ENCODE measurements around the gene CAMK2D. TPM values are rescaled to one million over a fixed set of nuclear protein-coding genes. Genes with fewer than 3 reads are reported as not detected.
A peak's percentile ranks its signal among the peaks of the same experiment; 100 is the strongest.

CAMK2D gene
- total RNA-seq, 2 experiments from 2014 or later: 29.9 to 32.9 TPM

- Histone ChIP-seq H3K9me3 (ENCODE audit: control insufficient read depth in 1 of 2, insufficient read depth in 1 of 2, low read length in 2 of 2) (no peaks in the 10 kb centered on the region), H3K4me3 (ENCODE audit: low read length) (no peak overlapping the region), H3K27ac (ENCODE audit: low read depth in 1 of 2, low read length in 2 of 2) (no peak overlapping the region), H3K36me3 (ENCODE audit: insufficient read depth, low read length) (peaks cover 16% of the 10 kb centered on the region), H3K4me1 (ENCODE audit: insufficient read depth, low read length) (no peaks in the 10 kb centered on the region), H3K27me3 (ENCODE audit: control insufficient read depth in 1 of 2, insufficient read depth in 2 of 2, low read length in 2 of 2) (no peaks in the 10 kb centered on the region)
- Mint-ChIP-seq H3K27me3 (no peaks in the 10 kb centered on the region), H3K9me3 (no peaks in the 10 kb centered on the region), H3K4me3 (no peak overlapping the region), H3K4me1 (ENCODE audit: low read depth) (no peaks in the 10 kb centered on the region), H3K36me3 (ENCODE audit: low read depth) (peaks cover 45% of the 10 kb centered on the region), H3K27ac (no peak overlapping the region)
- ChIA-PET CTCF (no interaction called here), POLR2A (no interaction called here)
- ATAC-seq (ENCODE audit: poor library complexity) (no peak), DNase-seq (peak in 3 of 14 experiments; percentile 2 to 15 (median 5))
- intact Hi-C loops (cut with DNase I, micrococcal nuclease): no loop called here
- no peak for TF ChIP-seq CTCF (IDR thresholded peaks at IDR 0.05)
These were observed 293.1 kb downstream of the CAMK2D start for GRCh38 chr4:113468165-113469022.

DNA sequence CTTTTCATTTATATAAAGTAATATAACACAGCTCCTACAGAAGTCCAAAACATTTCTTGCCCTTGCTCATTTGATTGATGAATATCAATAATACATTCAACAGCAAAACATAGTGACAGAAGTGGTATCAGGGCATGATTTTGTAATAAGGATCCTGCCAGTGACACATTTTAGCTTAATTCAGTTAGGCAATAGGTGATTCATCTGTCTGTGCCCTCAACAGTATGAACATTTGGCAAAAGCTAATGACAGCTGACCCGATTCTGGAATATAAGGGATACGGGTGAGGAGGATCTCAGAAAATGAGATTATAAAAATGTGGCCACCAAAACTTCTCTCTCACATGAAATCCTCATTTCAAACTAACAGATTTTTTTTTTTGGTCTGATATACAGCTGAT, 294.0 kb downstream of the CAMK2D start:
- ATAC-seq (ENCODE audit: poor library complexity) (no peak), DNase-seq (no peak)
- Histone ChIP-seq H3K9me3 (ENCODE audit: control insufficient read depth in 1 of 2, insufficient read depth in 1 of 2, low read length in 2 of 2) (no peaks in the 10 kb centered on the region), H3K4me1 (ENCODE audit: insufficient read depth, low read length) (no peaks in the 10 kb centered on the region), H3K27me3 (ENCODE audit: control insufficient read depth in 1 of 2, insufficient read depth in 2 of 2, low read length in 2 of 2) (no peaks in the 10 kb centered on the region), H3K27ac (ENCODE audit: low read depth in 1 of 2, low read length in 2 of 2) (no peak overlapping the region), H3K36me3 (ENCODE audit: insufficient read depth, low read length) (peaks cover 16% of the 10 kb centered on the region), H3K4me3 (ENCODE audit: low read length) (no peak overlapping the region)
- Mint-ChIP-seq H3K4me3 (no peak overlapping the region), H3K36me3 (ENCODE audit: low read depth) (peaks cover 42% of the 10 kb centered on the region), H3K4me1 (ENCODE audit: low read depth) (no peaks in the 10 kb centered on the region), H3K27me3 (no peaks in the 10 kb centered on the region), H3K27ac (no peak overlapping the region), H3K9me3 (no peaks in the 10 kb centered on the region)
- no peak for TF ChIP-seq CTCF (IDR thresholded peaks at IDR 0.05)
- intact Hi-C loops (cut with DNase I, micrococcal nuclease): no loop called here
- ChIA-PET CTCF (no interaction called here), POLR2A (no interaction called here)

DNA sequence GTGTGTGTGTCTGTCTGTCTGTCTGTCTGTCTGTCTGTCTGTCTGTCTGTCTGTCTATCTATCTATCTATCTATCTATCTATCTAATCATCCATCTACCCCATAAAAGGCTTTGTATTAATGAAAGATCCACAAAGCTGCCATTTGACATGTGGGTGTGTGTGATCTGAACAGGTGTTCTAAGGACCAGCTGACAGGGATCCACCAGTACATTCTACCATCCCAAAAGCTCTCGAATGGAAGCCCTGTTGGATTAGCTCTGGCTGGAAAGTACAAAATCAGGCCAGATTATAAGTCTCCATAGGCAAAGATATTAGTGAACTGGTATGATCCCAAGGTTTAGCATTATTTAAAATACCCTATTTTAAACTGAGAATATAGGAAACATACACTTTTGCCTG, 299.3 kb downstream of the CAMK2D start:
- Histone ChIP-seq H3K4me1 (ENCODE audit: insufficient read depth, low read length) (no peaks in the 10 kb centered on the region), H3K36me3 (ENCODE audit: insufficient read depth, low read length) (peaks cover 35% of the 10 kb centered on the region), H3K4me3 (ENCODE audit: low read length) (no peak overlapping the region), H3K27me3 (ENCODE audit: control insufficient read depth in 1 of 2, insufficient read depth in 2 of 2, low read length in 2 of 2) (no peaks in the 10 kb centered on the region), H3K27ac (ENCODE audit: low read depth in 1 of 2, low read length in 2 of 2) (no peak overlapping the region), H3K9me3 (ENCODE audit: control insufficient read depth in 1 of 2, insufficient read depth in 1 of 2, low read length in 2 of 2) (no peaks in the 10 kb centered on the region)
- ChIA-PET POLR2A (no interaction called here), CTCF (no interaction called here)
- Mint-ChIP-seq H3K36me3 (ENCODE audit: low read depth) (peaks cover 63% of the 10 kb centered on the region), H3K4me3 (no peak overlapping the region), H3K4me1 (ENCODE audit: low read depth) (no peaks in the 10 kb centered on the region), H3K9me3 (no peaks in the 10 kb centered on the region), H3K27ac (no peak overlapping the region), H3K27me3 (no peaks in the 10 kb centered on the region)
- DNase-seq (no peak), ATAC-seq (ENCODE audit: poor library complexity) (no peak)
- intact Hi-C loops (cut with DNase I, micrococcal nuclease): no loop called here
- TF ChIP-seq CTCF (IDR thresholded peaks at IDR 0.05): no peak

All from CD4-positive, alpha-beta T cell (primary cell).